Peyer's patch (tissue), 4 donors: ENCODE measurements around the gene EVI2A. TPM values are rescaled to one million over a fixed set of nuclear protein-coding genes. Genes with fewer than 3 reads are reported as not detected.
A peak's percentile ranks its signal among the peaks of the same experiment; 100 is the strongest.

Experiments
- DNase-seq, 3 donors: peaks; one replicate each; pipeline ENCODE4 v3.0.0-alpha.2; 2017 to 2019
- H3K27ac ChIP-seq, 4 donors: fragments of 200-600 bp; sonication (generic); one replicate each; pipeline ENCODE4 v1.5.1; 2016 to 2019
- H3K27me3 ChIP-seq, 2 donors: fragments of 200-600 bp; sonication (generic); one replicate each; pipeline ENCODE4 v1.5.1; 2019
- H3K36me3 ChIP-seq, 3 donors: fragments of 200-600 bp; sonication (generic); one replicate each; pipeline ENCODE4 v1.5.1; 2016 to 2019
- H3K4me1 ChIP-seq, 4 donors: fragments of 200-600 bp; sonication (generic); one replicate each; pipeline ENCODE4 v1.5.1; 2016 to 2019
- H3K4me3 ChIP-seq, 4 donors: fragments of 200-600 bp; sonication (generic); 1 replicate in 3 of 4; 2 replicates in 1 of 4; pipeline ENCODE4 v1.5.1; 2016 to 2019; ENCODE audit warnings: mild to moderate bottlenecking in 1 of 4
- H3K9me3 ChIP-seq, 4 donors: fragments of 200-600 bp; sonication (generic); one replicate each; pipeline ENCODE4 v1.5.1; 2016 to 2019; ENCODE audit warnings: mild to moderate bottlenecking in 1 of 4
- POLR2A ChIP-seq, 2 donors: fragments of 450-650 bp; IDR thresholded peaks; one replicate each; pipeline ENCODE4 v1.5.1; 2017; ENCODE audit warnings: antibody characterized with exemption in 2 of 2, mild to moderate bottlenecking in 2 of 2, moderate library complexity in 2 of 2
- total RNA-seq, 4 donors: library from RNA; depleted of rRNA; stranded (reverse); fragments of >200 nt; gene quantifications; one replicate each; pipeline ENCODE4 v1.1.0, GENCODE V29; 2016
- TF ChIP-seq, protein P1 (sequence below), 6 experiments: fragments of 450-650 bp in 4 of 6; fragments of 200-600 bp in 2 of 6; sonication (generic) in 1 of 6; IDR thresholded peaks; one replicate each; pipeline ENCODE4 v1.5.1; 2017 to 2019; ENCODE audit warnings: antibody characterized with exemption in 6 of 6, mild to moderate bottlenecking in 3 of 6, moderate library complexity in 1 of 6

EVI2A gene
- total RNA-seq, 4 donors from 2014 or later, result 1.4 to 12.4 (median 5.8) TPM; not detected in 1

GRCh38 chr17:31328160-31328535 is 6.7 kb upstream of the EVI2A start:
- TF ChIP-seq, protein P1, sequence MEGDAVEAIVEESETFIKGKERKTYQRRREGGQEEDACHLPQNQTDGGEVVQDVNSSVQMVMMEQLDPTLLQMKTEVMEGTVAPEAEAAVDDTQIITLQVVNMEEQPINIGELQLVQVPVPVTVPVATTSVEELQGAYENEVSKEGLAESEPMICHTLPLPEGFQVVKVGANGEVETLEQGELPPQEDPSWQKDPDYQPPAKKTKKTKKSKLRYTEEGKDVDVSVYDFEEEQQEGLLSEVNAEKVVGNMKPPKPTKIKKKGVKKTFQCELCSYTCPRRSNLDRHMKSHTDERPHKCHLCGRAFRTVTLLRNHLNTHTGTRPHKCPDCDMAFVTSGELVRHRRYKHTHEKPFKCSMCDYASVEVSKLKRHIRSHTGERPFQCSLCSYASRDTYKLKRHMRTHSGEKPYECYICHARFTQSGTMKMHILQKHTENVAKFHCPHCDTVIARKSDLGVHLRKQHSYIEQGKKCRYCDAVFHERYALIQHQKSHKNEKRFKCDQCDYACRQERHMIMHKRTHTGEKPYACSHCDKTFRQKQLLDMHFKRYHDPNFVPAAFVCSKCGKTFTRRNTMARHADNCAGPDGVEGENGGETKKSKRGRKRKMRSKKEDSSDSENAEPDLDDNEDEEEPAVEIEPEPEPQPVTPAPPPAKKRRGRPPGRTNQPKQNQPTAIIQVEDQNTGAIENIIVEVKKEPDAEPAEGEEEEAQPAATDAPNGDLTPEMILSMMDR (IDR thresholded peaks at IDR 0.05), result no peak
- no peak for TF ChIP-seq POLR2A (IDR thresholded peaks at IDR 0.05)
- H3K4me1 ChIP-seq, result no peaks in the 10 kb centered on the region
- no peak overlapping the region for H3K4me3 ChIP-seq
- DNase-seq, result no peak
- no peaks in the 10 kb centered on the region for H3K27me3 ChIP-seq
- H3K9me3 ChIP-seq, result no peaks in the 10 kb centered on the region
- H3K27ac ChIP-seq, result no peak overlapping the region
- peaks cover 0 to 24% (median 4%) of the 10 kb centered on the region in 3 donors for H3K36me3 ChIP-seq

GRCh38 chr17:31327534-31328159 is 6.2 kb upstream of the EVI2A start:
- Histone ChIP-seq H3K36me3 (peaks cover 0 to 24% (median 4%) of the 10 kb centered on the region in 3 donors), H3K27me3 (no peaks in the 10 kb centered on the region), H3K27ac (no peak overlapping the region), H3K9me3 (no peaks in the 10 kb centered on the region), H3K4me1 (no peaks in the 10 kb centered on the region), H3K4me3 (no peak overlapping the region)
- no peak for TF ChIP-seq POLR2A (IDR thresholded peaks at IDR 0.05)
- TF ChIP-seq, protein P1 (IDR thresholded peaks at IDR 0.05), result no peak
- DNase-seq, result no peak

DNA sequence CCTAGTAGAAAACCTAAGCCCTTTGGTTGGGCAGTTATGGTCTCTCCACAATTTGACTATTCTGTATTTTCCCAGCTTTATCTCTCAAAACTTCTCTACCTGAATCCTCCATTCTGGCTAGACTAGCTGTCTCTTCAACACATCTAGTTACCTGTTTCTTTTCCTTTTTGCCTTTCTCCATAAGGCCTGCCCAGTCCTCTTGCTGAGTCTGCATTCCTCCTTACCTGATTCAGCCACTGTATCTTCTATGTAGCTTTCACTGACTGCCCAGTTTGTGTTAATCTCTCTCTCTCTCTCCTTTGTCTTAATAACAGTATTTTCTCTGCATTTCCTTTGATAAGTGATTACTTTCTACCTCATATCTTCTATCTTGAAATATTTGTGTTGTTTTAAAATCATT is 2.1 kb upstream of the EVI2A start:
- H3K4me3 ChIP-seq, result no peak overlapping the region
- no peak for TF ChIP-seq POLR2A (IDR thresholded peaks at IDR 0.05)
- TF ChIP-seq, protein P1 (IDR thresholded peaks at IDR 0.05), result no peak
- peaks cover 0 to 24% (median 4%) of the 10 kb centered on the region in 3 donors for H3K36me3 ChIP-seq
- H3K27me3 ChIP-seq, result no peaks in the 10 kb centered on the region
- no peaks in the 10 kb centered on the region for H3K4me1 ChIP-seq
- H3K27ac ChIP-seq, result no peak overlapping the region
- DNase-seq, result no peak
- H3K9me3 ChIP-seq, result no peaks in the 10 kb centered on the region

- Histone ChIP-seq H3K27me3 (no peaks in the 10 kb centered on the region), H3K9me3 (no peaks in the 10 kb centered on the region), H3K4me3 (no peak overlapping the region), H3K27ac (peak overlapping the region; percentile 51 to 80 (median 76)), H3K4me1 (peaks cover 0 to 5% (median 0%) of the 10 kb centered on the region in 4 donors), H3K36me3 (peaks cover 0 to 13% (median 0%) of the 10 kb centered on the region in 3 donors)
- DNase-seq, result no peak
- TF ChIP-seq, protein P1 (IDR thresholded peaks at IDR 0.05), result no peak
- TF ChIP-seq POLR2A (IDR thresholded peaks at IDR 0.05), result no peak
These were observed 544 bp upstream of the EVI2A start for GRCh38 chr17:31321966-31322365.

DNA sequence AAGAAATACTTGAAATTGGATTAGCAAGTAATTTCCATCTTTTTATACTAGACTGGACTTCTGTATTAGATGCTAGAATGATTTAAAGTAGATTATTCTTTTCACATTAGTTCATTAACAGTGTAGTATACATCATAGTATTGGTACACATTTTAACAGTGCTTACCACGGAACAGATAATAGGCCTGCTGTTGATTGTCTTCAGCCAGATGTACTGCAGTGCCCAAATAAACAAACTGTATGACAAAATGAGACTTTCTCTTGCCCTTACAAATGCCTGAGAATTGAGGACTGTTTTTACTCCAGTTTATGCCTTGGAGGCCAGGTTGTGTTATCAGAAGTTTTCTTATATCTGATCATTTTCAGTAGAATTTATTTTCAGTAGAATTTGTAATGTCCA is 631 bp downstream of the EVI2A start:
- H3K27ac ChIP-seq, result peak overlapping the region; percentile 57 to 80 (median 76)

More for the DNA sequence above, 631 bp downstream of the EVI2A start:
- H3K36me3 ChIP-seq, result peaks cover 0 to 2% (median 0%) of the 10 kb centered on the region in 3 donors
- no peak for TF ChIP-seq POLR2A (IDR thresholded peaks at IDR 0.05)
- TF ChIP-seq, protein P1 (IDR thresholded peaks at IDR 0.05), result no peak
- H3K4me1 ChIP-seq, result peaks cover 0 to 5% (median 0%) of the 10 kb centered on the region in 4 donors
- H3K27me3 ChIP-seq, result no peaks in the 10 kb centered on the region
- H3K9me3 ChIP-seq, result no peaks in the 10 kb centered on the region
- no peak for DNase-seq
- peak overlapping the region; percentile 31 to 36 (median 34) for H3K4me3 ChIP-seq
